22Rv1 (cell line): ENCODE results near the gene FILIP1L.

ENCODE experiments used
- H3K27ac ChIP-seq: fragments of 450-650 bp; 2 replicates; pipeline ENCODE4 v1.5.1; 2017
- ZFX ChIP-seq: fragments of 450-650 bp; IDR thresholded peaks from 2 replicates; pipeline ENCODE4 v1.6.1; 2017; ENCODE audit warnings: antibody characterized with exemption, borderline replicate concordance
- TF ChIP-seq, protein P1 (sequence below): fragments of 450-650 bp; IDR thresholded peaks from 2 replicates; pipeline ENCODE4 v1.5.1; 2017; ENCODE audit warnings: mild to moderate bottlenecking

FILIP1L gene

DNA sequence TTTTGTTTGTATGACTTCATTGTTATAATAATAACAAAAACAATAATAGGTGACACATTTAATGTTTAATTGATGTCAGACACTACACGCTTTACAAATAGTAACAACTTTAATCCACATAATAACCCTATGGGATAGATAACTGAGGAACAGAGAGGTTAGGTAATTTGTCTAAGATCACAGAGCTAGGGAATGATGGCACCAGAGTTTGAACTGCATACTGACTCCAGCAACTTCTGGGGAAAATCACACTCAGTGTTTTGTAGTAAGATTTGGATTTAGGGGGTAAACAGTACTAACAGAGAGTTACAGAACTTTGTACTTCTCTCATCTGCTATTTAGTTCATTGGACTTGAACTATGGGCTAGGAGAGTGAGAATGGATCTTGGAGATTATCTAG lies 230.6 kb downstream of the FILIP1L start:
- TF ChIP-seq, protein P1, sequence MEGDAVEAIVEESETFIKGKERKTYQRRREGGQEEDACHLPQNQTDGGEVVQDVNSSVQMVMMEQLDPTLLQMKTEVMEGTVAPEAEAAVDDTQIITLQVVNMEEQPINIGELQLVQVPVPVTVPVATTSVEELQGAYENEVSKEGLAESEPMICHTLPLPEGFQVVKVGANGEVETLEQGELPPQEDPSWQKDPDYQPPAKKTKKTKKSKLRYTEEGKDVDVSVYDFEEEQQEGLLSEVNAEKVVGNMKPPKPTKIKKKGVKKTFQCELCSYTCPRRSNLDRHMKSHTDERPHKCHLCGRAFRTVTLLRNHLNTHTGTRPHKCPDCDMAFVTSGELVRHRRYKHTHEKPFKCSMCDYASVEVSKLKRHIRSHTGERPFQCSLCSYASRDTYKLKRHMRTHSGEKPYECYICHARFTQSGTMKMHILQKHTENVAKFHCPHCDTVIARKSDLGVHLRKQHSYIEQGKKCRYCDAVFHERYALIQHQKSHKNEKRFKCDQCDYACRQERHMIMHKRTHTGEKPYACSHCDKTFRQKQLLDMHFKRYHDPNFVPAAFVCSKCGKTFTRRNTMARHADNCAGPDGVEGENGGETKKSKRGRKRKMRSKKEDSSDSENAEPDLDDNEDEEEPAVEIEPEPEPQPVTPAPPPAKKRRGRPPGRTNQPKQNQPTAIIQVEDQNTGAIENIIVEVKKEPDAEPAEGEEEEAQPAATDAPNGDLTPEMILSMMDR = no peak
- no peak for TF ChIP-seq ZFX
- H3K27ac ChIP-seq = no peak overlapping the region

DNA sequence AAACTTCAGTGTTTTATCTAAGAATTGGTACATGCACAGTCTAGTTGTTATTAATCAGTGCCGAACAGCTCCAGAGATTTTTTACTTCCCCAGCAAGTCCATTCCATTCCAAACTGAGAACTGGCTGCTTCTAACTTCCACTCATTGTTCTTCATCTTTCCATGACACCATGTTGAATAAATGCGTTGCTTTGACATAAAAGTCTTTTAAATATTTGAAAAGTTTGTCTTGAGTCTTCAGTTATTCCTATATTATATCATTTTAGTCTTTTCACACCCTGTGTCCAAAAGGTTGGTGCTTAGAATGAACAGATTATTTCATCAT lies 231.2 kb downstream of the FILIP1L start:
- H3K27ac ChIP-seq = no peak overlapping the region
- no peak for TF ChIP-seq ZFX
- TF ChIP-seq, protein P1 = no peak

DNA sequence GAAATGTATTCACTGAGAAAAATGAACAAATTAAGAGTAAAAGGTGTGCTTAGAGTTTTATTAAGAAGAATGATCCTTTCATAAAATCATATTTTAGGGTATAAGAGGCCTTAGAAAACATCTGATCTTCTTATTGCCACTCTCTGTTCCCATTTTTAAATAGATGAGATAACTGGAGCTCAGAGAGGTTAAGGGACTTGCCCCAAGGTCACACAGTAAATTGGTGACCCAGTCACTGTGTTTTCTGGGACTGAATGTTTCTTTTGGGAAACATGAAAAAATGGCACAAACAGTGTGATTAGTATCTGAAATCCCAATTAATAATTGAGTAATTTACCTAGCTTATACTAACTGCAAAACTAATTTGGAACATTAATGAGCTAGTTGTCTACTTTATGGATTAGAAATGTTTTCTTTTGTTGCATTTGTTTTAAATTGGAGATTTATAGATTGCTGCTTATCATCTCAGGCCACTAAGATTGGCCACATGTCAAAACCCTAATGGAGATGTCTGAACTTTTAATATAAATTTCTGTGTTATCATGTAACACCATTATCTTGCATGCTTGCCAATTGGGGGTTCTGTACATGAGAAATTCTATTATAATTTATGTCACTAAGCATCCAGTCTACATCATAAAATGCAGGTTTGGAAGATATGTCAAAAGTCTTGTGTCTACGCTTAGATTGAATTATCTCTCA lies 231.7 kb downstream of the FILIP1L start:
- TF ChIP-seq, protein P1 = no peak
- TF ChIP-seq ZFX = no peak
- H3K27ac ChIP-seq = no peak overlapping the region

DNA sequence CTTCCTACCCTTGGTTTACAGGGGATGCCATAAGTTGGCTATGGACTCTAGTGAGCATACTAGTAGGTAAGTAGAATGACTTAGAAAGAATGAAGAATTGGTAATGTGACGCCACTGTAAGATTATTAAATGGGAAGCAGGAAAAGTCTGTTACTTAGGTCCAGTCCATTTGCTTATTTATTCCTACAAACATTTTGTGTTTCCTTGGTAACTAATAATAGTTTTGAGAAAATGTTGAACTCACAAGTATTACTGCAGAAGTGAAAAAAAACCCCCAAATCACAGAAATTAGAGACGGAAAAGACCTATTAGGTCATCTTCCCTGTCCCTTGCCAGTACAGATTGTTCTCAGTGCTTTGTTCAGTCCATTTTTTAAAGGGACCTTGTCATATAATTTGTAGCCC lies 233.2 kb downstream of the FILIP1L start:
- TF ChIP-seq ZFX = no peak
- TF ChIP-seq, protein P1 = no peak
- H3K27ac ChIP-seq = no peak overlapping the region

DNA sequence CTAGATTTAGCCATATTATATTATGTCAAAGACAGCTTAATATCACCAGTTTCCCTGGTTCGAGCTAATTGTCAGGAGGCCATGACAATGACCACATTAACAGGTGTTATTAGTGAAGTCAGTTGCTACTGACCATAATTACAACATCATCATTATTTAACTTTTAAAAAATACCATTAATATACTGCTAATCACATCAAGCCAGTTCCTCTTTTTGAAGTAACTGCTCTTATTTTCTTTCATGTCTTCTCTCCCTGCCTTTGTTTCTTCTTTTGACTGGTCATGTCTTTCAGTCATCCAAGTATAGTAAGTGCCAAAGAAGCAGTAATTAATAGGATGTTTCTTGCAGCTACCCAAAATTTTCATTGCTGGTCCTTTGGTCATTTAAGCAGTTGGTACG lies 235.0 kb downstream of the FILIP1L start:
- TF ChIP-seq, protein P1 = no peak
- no peak for TF ChIP-seq ZFX
- no peak overlapping the region for H3K27ac ChIP-seq

DNA sequence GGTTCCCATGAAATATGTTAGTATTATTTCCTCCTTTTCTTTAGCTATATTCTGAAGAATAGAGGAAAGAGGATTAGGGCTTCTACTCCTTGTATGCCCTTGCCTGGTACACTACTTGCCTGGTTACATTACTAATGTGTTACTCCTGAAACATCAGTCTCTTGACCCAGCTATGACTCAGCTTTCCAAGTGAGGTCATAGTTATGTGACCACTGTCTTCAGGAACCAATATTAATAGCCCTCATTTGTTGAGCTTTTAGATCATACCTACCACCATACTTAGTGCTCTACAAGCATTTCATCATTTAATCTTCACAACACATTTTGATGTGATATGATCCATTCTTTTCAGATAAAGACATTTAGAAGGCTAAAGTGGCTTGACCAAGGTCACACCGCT lies 236.3 kb downstream of the FILIP1L start:
- TF ChIP-seq, protein P1 = no peak
- no peak for TF ChIP-seq ZFX
- no peak overlapping the region for H3K27ac ChIP-seq

DNA sequence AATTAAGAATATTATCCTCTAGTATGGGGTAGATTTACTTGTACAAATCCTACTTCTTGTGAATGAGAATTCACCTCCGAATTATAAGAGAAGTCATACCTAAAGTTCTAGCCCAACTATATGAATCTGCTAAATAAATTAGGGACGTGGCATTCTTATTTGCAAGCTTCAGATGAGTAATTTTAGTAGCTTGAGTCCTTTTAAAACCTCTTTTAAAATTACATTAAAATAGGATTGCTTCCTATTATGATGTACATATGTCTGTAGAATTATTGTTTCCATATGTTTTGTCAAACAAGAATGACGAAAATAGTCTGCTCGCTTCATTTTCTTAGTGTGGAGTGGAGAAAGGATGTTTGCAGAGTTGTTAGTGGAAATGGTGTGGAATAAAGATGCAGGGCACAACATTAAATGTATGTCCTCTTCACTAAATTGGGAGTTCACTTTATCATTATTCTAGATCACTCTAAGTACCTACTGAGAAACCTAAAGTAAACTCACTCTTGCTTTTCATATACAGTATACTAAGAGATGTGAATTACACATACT lies 237.2 kb downstream of the FILIP1L start:
- no peak overlapping the region for H3K27ac ChIP-seq
- TF ChIP-seq ZFX = no peak
- TF ChIP-seq, protein P1 = no peak
